Activated naive CD4-positive, alpha-beta T cell treated with anti-CD3 and anti-CD28 coated beads, Interleukin-2, amount 50 U/mL, for 24 hours (primary cell): ENCODE results near the gene SLC9A8.

Experiments used
- H3K27ac Mint-ChIP-seq: one replicate; pipeline ENCODE4 v1.8.0; 2021; ENCODE audit warnings: mild to moderate bottlenecking, mixed read lengths
- H3K27me3 Mint-ChIP-seq: one replicate; pipeline ENCODE4 v1.8.0; 2021; ENCODE audit warnings: mixed read lengths
- H3K36me3 Mint-ChIP-seq: one replicate; pipeline ENCODE4 v1.8.0; 2021; ENCODE audit warnings: mixed read lengths
- H3K4me1 Mint-ChIP-seq: one replicate; pipeline ENCODE4 v1.8.0; 2021; ENCODE audit warnings: mixed read lengths
- H3K4me3 Mint-ChIP-seq: one replicate; pipeline ENCODE4 v1.8.0; 2021; ENCODE audit warnings: mild to moderate bottlenecking, mixed read lengths
- H3K9me3 Mint-ChIP-seq: one replicate; pipeline ENCODE4 v1.8.0; 2021; ENCODE audit warnings: mixed read lengths

Gene SLC9A8

GRCh38 chr20:49866051-49866450 lies 53.4 kb downstream of the SLC9A8 start:
- H3K27ac Mint-ChIP-seq, result no peak overlapping the region
- H3K4me3 Mint-ChIP-seq, result no peak overlapping the region
- no peaks in the 10 kb centered on the region for H3K4me1 Mint-ChIP-seq
- no peaks in the 10 kb centered on the region for H3K9me3 Mint-ChIP-seq
- no peaks in the 10 kb centered on the region for H3K27me3 Mint-ChIP-seq
- peaks cover 8% of the 10 kb centered on the region for H3K36me3 Mint-ChIP-seq

- Mint-ChIP-seq H3K4me3 (no peak overlapping the region), H3K27me3 (no peaks in the 10 kb centered on the region), H3K4me1 (no peaks in the 10 kb centered on the region), H3K36me3 (peaks cover 8% of the 10 kb centered on the region), H3K27ac (no peak overlapping the region), H3K9me3 (no peaks in the 10 kb centered on the region)
Measured at GRCh38 chr20:49867453-49868215, 55.0 kb downstream of the SLC9A8 start.

GRCh38 chr20:49868538-49868937 lies 55.9 kb downstream of the SLC9A8 start:
- Mint-ChIP-seq H3K9me3 (no peaks in the 10 kb centered on the region), H3K36me3 (peaks cover 8% of the 10 kb centered on the region), H3K4me1 (no peaks in the 10 kb centered on the region), H3K27ac (no peak overlapping the region), H3K27me3 (no peaks in the 10 kb centered on the region), H3K4me3 (no peak overlapping the region)

GRCh38 chr20:49868964-49869363 lies 56.3 kb downstream of the SLC9A8 start:
- no peaks in the 10 kb centered on the region for H3K4me1 Mint-ChIP-seq
- H3K27ac Mint-ChIP-seq, result no peak overlapping the region
- no peak overlapping the region for H3K4me3 Mint-ChIP-seq
- no peaks in the 10 kb centered on the region for H3K9me3 Mint-ChIP-seq
- H3K36me3 Mint-ChIP-seq, result peaks cover 8% of the 10 kb centered on the region
- H3K27me3 Mint-ChIP-seq, result no peaks in the 10 kb centered on the region

- H3K36me3 Mint-ChIP-seq, result peaks cover 8% of the 10 kb centered on the region
- no peak overlapping the region for H3K4me3 Mint-ChIP-seq
- H3K27me3 Mint-ChIP-seq, result no peaks in the 10 kb centered on the region
- H3K27ac Mint-ChIP-seq, result peak overlapping the region; percentile 5
- no peaks in the 10 kb centered on the region for H3K4me1 Mint-ChIP-seq
- H3K9me3 Mint-ChIP-seq, result no peaks in the 10 kb centered on the region
Measured at GRCh38 chr20:49870261-49870660, 57.6 kb downstream of the SLC9A8 start.

- Mint-ChIP-seq H3K27me3 (no peaks in the 10 kb centered on the region), H3K27ac (no peak overlapping the region), H3K4me1 (no peaks in the 10 kb centered on the region)
Measured at GRCh38 chr20:49871391-49871948, 58.8 kb downstream of the SLC9A8 start.

GRCh38 chr20:49872056-49872455 lies 59.4 kb downstream of the SLC9A8 start:
- no peaks in the 10 kb centered on the region for H3K4me1 Mint-ChIP-seq
- peaks cover 8% of the 10 kb centered on the region for H3K36me3 Mint-ChIP-seq
- no peaks in the 10 kb centered on the region for H3K27me3 Mint-ChIP-seq
- H3K27ac Mint-ChIP-seq, result no peak overlapping the region
- no peak overlapping the region for H3K4me3 Mint-ChIP-seq
- H3K9me3 Mint-ChIP-seq, result no peaks in the 10 kb centered on the region

More at GRCh38 chr20:49871391-49871948, 58.8 kb downstream of the SLC9A8 start:
- H3K9me3 Mint-ChIP-seq, result no peaks in the 10 kb centered on the region
- peaks cover 8% of the 10 kb centered on the region for H3K36me3 Mint-ChIP-seq
- H3K4me3 Mint-ChIP-seq, result no peak overlapping the region

GRCh38 chr20:49874696-49875095 lies 62.1 kb downstream of the SLC9A8 start:
- Mint-ChIP-seq H3K4me1 (no peaks in the 10 kb centered on the region), H3K4me3 (no peak overlapping the region), H3K27me3 (no peaks in the 10 kb centered on the region), H3K27ac (no peak overlapping the region), H3K9me3 (no peaks in the 10 kb centered on the region), H3K36me3 (peaks cover 7% of the 10 kb centered on the region)

- Mint-ChIP-seq H3K27me3 (no peaks in the 10 kb centered on the region), H3K9me3 (no peaks in the 10 kb centered on the region), H3K4me3 (no peak overlapping the region), H3K36me3 (peaks cover 5% of the 10 kb centered on the region), H3K27ac (no peak overlapping the region), H3K4me1 (no peaks in the 10 kb centered on the region)
Measured at GRCh38 chr20:49877386-49877921, 64.8 kb downstream of the SLC9A8 start.

- no peaks in the 10 kb centered on the region for H3K27me3 Mint-ChIP-seq
- no peaks in the 10 kb centered on the region for H3K9me3 Mint-ChIP-seq
- no peaks in the 10 kb centered on the region for H3K4me1 Mint-ChIP-seq
- peaks cover 6% of the 10 kb centered on the region for H3K36me3 Mint-ChIP-seq
- no peak overlapping the region for H3K4me3 Mint-ChIP-seq
- no peak overlapping the region for H3K27ac Mint-ChIP-seq
Measured at GRCh38 chr20:49878977-49879376, 66.3 kb downstream of the SLC9A8 start.

- Mint-ChIP-seq H3K27me3 (no peaks in the 10 kb centered on the region), H3K4me1 (no peaks in the 10 kb centered on the region), H3K27ac (no peak overlapping the region), H3K36me3 (peaks cover 2% of the 10 kb centered on the region), H3K4me3 (no peak overlapping the region), H3K9me3 (no peaks in the 10 kb centered on the region)
Measured at GRCh38 chr20:49880177-49880576, 67.5 kb downstream of the SLC9A8 start.

GRCh38 chr20:49880724-49881445 lies 68.3 kb downstream of the SLC9A8 start:
- Mint-ChIP-seq H3K4me3 (no peak overlapping the region), H3K27ac (no peak overlapping the region), H3K27me3 (no peaks in the 10 kb centered on the region), H3K36me3 (peaks cover 2% of the 10 kb centered on the region), H3K9me3 (no peaks in the 10 kb centered on the region), H3K4me1 (no peaks in the 10 kb centered on the region)

GRCh38 chr20:49882171-49882970 lies 69.7 kb downstream of the SLC9A8 start:
- no peaks in the 10 kb centered on the region for H3K27me3 Mint-ChIP-seq
- no peak overlapping the region for H3K27ac Mint-ChIP-seq
- H3K4me1 Mint-ChIP-seq, result no peaks in the 10 kb centered on the region
- H3K36me3 Mint-ChIP-seq, result peaks cover 3% of the 10 kb centered on the region
- H3K9me3 Mint-ChIP-seq, result no peaks in the 10 kb centered on the region
- no peak overlapping the region for H3K4me3 Mint-ChIP-seq

- peaks cover 6% of the 10 kb centered on the region for H3K36me3 Mint-ChIP-seq
- no peaks in the 10 kb centered on the region for H3K9me3 Mint-ChIP-seq
- peaks cover 1% of the 10 kb centered on the region for H3K4me1 Mint-ChIP-seq
- no peaks in the 10 kb centered on the region for H3K27me3 Mint-ChIP-seq
- H3K4me3 Mint-ChIP-seq, result no peak overlapping the region
- no peak overlapping the region for H3K27ac Mint-ChIP-seq
Measured at GRCh38 chr20:49883246-49883802, 70.7 kb downstream of the SLC9A8 start.
